ENCODE data around the gene NOC4L.

The NOC4L gene

GRCh38 chr12:132103542-132104308, 40.5 kb upstream of the NOC4L start:
- no peak for TF ChIP-seq CTCF (IDR thresholded peaks at IDR 0.05; ENCODE audit: low read depth, low read length, missing control alignments)
- in situ Hi-C loops (cut with HindIII; ENCODE audit: low sequenced_read_pairs): no loop called here
- DNase-seq (ENCODE audit: low read depth): no peak
- no peak overlapping the region for H3K4me3 ChIP-seq (ENCODE audit: low read depth, low read length)

- TF ChIP-seq CTCF (IDR thresholded peaks at IDR 0.05; ENCODE audit: low read depth, low read length, missing control alignments): no peak
- in situ Hi-C loops (cut with HindIII; ENCODE audit: low sequenced_read_pairs): no loop called here
- no peak for DNase-seq (ENCODE audit: low read depth)
- no peak overlapping the region for H3K4me3 ChIP-seq (ENCODE audit: low read depth, low read length)
Observed at GRCh38 chr12:132105467-132105866, 38.8 kb upstream of the NOC4L start.

GRCh38 chr12:132106921-132107320, 37.3 kb upstream of the NOC4L start:
- TF ChIP-seq CTCF (IDR thresholded peaks at IDR 0.05; ENCODE audit: low read depth, low read length, missing control alignments): no peak
- DNase-seq (ENCODE audit: low read depth): no peak
- in situ Hi-C loops (cut with HindIII; ENCODE audit: low sequenced_read_pairs): no loop called here
- no peak overlapping the region for H3K4me3 ChIP-seq (ENCODE audit: low read depth, low read length)

- TF ChIP-seq CTCF (IDR thresholded peaks at IDR 0.05; ENCODE audit: low read depth, low read length, missing control alignments): no peak
Observed at GRCh38 chr12:132108211-132108832, 35.9 kb upstream of the NOC4L start.

GRCh38 chr12:132109741-132110140, 34.5 kb upstream of the NOC4L start:
- no peak for DNase-seq (ENCODE audit: low read depth)
- in situ Hi-C loops (cut with HindIII; ENCODE audit: low sequenced_read_pairs): no loop called here
- H3K4me3 ChIP-seq (ENCODE audit: low read depth, low read length): no peak overlapping the region
- TF ChIP-seq CTCF (IDR thresholded peaks at IDR 0.05; ENCODE audit: low read depth, low read length, missing control alignments): no peak

More at GRCh38 chr12:132108211-132108832, 35.9 kb upstream of the NOC4L start:
- H3K4me3 ChIP-seq (ENCODE audit: low read depth, low read length): no peak overlapping the region
- in situ Hi-C loops (cut with HindIII; ENCODE audit: low sequenced_read_pairs): no loop called here
- DNase-seq (ENCODE audit: low read depth): no peak

GRCh38 chr12:132110677-132111076, 33.6 kb upstream of the NOC4L start:
- no peak overlapping the region for H3K4me3 ChIP-seq (ENCODE audit: low read depth, low read length)
- TF ChIP-seq CTCF (IDR thresholded peaks at IDR 0.05; ENCODE audit: low read depth, low read length, missing control alignments): no peak
- no peak for DNase-seq (ENCODE audit: low read depth)
- in situ Hi-C loops (cut with HindIII; ENCODE audit: low sequenced_read_pairs): no loop called here

All from astrocyte of the cerebellum (primary cell).